Thyroid gland (tissue), 4 donors: Measurements from ENCODE around the gene FASLG. TPM values are rescaled to one million over a fixed set of nuclear protein-coding genes. Genes with fewer than 3 reads are reported as not detected.

Source experiments
- DNase-seq, 2 donors: peaks; one replicate each; pipeline ENCODE4 v3.0.0-alpha.2; 2019
- H3K27ac ChIP-seq, 3 donors: fragments of 200-600 bp; sonication (generic); 1 replicate in 2 of 3; 2 replicates in 1 of 3; pipeline ENCODE4 v1.5.1; 2016 to 2019; ENCODE audit warnings: mild to moderate bottlenecking in 1 of 3, moderate library complexity in 1 of 3
- H3K27me3 ChIP-seq: fragments of 200-600 bp; sonication (generic); one replicate; pipeline ENCODE4 v1.5.1; 2019
- H3K36me3 ChIP-seq, 2 donors: fragments of 200-600 bp; sonication (generic); one replicate each; pipeline ENCODE4 v1.5.1; 2016 to 2019
- H3K4me1 ChIP-seq, 2 donors: fragments of 200-600 bp; sonication (generic); one replicate each; pipeline ENCODE4 v1.5.1; 2017 to 2019
- H3K4me3 ChIP-seq, 3 donors: fragments of 200-600 bp; sonication (generic); replicated peaks in 1 of 3; 1 replicate in 2 of 3; 2 replicates in 1 of 3; pipeline ENCODE4 v1.5.1; 2016; ENCODE audit warnings: mild to moderate bottlenecking in 1 of 3
- H3K9me3 ChIP-seq: fragments of 200-600 bp; sonication (generic); one replicate; pipeline ENCODE4 v1.5.1; 2017
- CTCF ChIP-seq, 6 experiments: fragments of 200-600 bp in 3 of 6; fragments of 450-650 bp in 3 of 6; sonication (generic) in 3 of 6; IDR thresholded peaks; one replicate each; pipeline ENCODE4 v1.5.1; 2016 to 2019; ENCODE audit warnings: antibody characterized with exemption in 6 of 6, mild to moderate bottlenecking in 2 of 6, inconsistent platforms in 1 of 6, moderate library complexity in 1 of 6
- POLR2A ChIP-seq, 2 donors: fragments of 450-650 bp; IDR thresholded peaks; one replicate each; pipeline ENCODE4 v1.6.1; 2017; ENCODE audit warnings: antibody characterized with exemption in 2 of 2, mild to moderate bottlenecking in 2 of 2, moderate library complexity in 1 of 2
- WGBS, 2 donors: methylation state at CpG; one replicate each; pipeline ENCODE4 v1.1.5; 2017; 5-methylcytosine and 5-hydroxymethylcytosine counted together
- intact Hi-C: fragments of 100-400 bp; cut with DNase I; formaldehyde crosslinking; loops from one replicate; pipeline ENCODE4 v1.15.1; 2023
- total RNA-seq, 4 donors: library from RNA; depleted of rRNA; stranded (reverse); fragments of >200 nt; gene quantifications; one replicate each; pipeline ENCODE4 v1.2.3, GENCODE V29; 2016

FASLG gene
- total RNA-seq, 4 donors from 2014 or later: 0.33 to 0.73 TPM; not detected in 2

- DNase-seq: no peak
- TF ChIP-seq CTCF (IDR thresholded peaks at IDR 0.05) (no peak), POLR2A (IDR thresholded peaks at IDR 0.05) (no peak)
- no peaks in the 10 kb centered on the region for H3K9me3 ChIP-seq
- 75 to 83% methylated on average over 3 of the region's 3 CpGs for WGBS, 2 donors
- H3K4me1 ChIP-seq: no peaks in the 10 kb centered on the region
- H3K27me3 ChIP-seq: no peaks in the 10 kb centered on the region
- H3K36me3 ChIP-seq: no peaks in the 10 kb centered on the region
- H3K27ac ChIP-seq: no peak overlapping the region
- intact Hi-C loops: no loop called here
- H3K4me3 ChIP-seq: no peak overlapping the region
Measured at GRCh38 chr1:172630868-172631267, 28.0 kb upstream of the FASLG start.

GRCh38 chr1:172637522-172637921, 21.4 kb upstream of the FASLG start:
- Histone ChIP-seq H3K4me1 (no peaks in the 10 kb centered on the region), H3K9me3 (no peaks in the 10 kb centered on the region), H3K4me3 (no peak overlapping the region), H3K36me3 (no peaks in the 10 kb centered on the region), H3K27ac (no peak overlapping the region), H3K27me3 (no peaks in the 10 kb centered on the region)
- no peak for TF ChIP-seq CTCF (IDR thresholded peaks at IDR 0.05)
- 94 to 97% methylated on average over 2 of the region's 2 CpGs for WGBS, 2 donors
- DNase-seq: no peak
- intact Hi-C loops: no loop called here

GRCh38 chr1:172638249-172638648, 20.7 kb upstream of the FASLG start:
- no peak overlapping the region for H3K27ac ChIP-seq
- no peaks in the 10 kb centered on the region for H3K9me3 ChIP-seq
- WGBS, 2 donors: 86 to 87% methylated on average over 2 of the region's 2 CpGs
- H3K36me3 ChIP-seq: no peaks in the 10 kb centered on the region
- H3K4me3 ChIP-seq: no peak overlapping the region
- H3K4me1 ChIP-seq: no peaks in the 10 kb centered on the region
- intact Hi-C loops: no loop called here
- no peak for TF ChIP-seq CTCF (IDR thresholded peaks at IDR 0.05)
- TF ChIP-seq POLR2A (IDR thresholded peaks at IDR 0.05): no peak
- no peaks in the 10 kb centered on the region for H3K27me3 ChIP-seq
- DNase-seq: no peak

DNA sequence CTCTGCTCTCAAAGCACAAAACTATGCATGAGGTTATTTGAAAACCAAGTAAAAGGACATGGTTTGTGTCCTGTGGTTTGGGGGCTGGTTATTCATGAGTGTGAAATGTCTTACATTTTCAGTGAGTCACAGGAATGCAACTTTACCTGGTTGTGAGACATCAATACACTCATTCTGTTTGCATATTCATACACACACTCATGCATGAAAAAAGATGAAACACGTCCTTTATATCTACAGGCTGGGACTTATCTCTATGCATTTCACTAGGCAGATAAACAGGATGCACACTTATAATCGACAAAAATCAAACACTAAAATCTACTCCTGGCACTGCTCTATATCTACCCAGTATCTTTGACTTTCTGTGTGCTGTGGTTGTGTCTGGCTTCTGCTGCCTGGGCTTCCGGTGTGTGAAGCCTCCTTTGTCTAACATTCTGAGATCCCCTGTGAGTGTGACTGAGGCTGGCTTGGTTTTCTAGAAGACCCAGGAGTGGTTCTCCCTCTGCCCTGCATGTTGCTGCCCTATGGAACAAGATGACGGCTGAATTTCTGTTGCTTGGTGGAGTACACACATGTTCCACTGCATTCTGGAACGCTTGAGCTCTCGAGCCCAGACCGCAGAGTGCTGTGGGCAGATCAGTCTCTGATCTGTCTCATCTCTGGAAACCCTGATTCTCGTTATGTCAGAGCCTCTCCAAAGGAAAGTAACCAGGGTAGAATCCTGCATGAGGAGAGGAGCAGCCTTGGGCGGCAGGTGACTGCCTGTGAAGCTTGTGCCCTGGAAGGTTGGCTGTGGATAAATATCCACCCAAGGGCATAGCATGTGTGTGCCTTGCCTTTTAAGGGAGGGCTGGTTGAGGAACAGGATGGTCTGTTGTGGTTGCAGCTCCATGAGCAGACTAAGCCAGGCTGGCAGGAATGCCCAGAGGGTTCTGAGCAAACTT, 19.7 kb upstream of the FASLG start:
- Histone ChIP-seq H3K4me3 (no peak overlapping the region), H3K4me1 (no peaks in the 10 kb centered on the region), H3K27ac (no peak overlapping the region), H3K36me3 (no peaks in the 10 kb centered on the region), H3K27me3 (no peaks in the 10 kb centered on the region), H3K9me3 (no peaks in the 10 kb centered on the region)
- no peak for DNase-seq
- WGBS, 2 donors: 83 to 89% methylated on average over 9 of the region's 9 CpGs
- intact Hi-C loops: no loop called here
- TF ChIP-seq CTCF (IDR thresholded peaks at IDR 0.05) (no peak), POLR2A (IDR thresholded peaks at IDR 0.05) (no peak)

DNA sequence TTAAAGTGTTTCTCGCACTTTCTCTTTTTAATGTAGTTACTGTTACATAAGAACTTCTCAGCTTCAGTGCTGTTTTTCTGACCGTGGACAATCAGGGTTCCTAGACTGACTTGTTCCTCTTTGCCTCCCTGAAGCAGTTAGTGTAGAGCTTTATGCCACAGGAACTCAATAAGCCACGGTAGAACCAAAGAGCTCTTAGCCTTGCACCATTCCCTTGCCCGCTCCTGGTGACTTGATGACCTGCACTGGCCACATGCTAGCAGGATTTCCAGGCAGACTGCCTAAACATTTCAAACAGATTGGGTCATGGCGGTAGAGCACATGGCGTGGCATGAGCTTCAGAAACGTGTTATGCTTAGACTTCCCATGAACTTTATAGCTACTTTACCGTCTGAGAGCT, 18.8 kb upstream of the FASLG start:
- no peaks in the 10 kb centered on the region for H3K27me3 ChIP-seq
- no peaks in the 10 kb centered on the region for H3K4me1 ChIP-seq
- no peak for DNase-seq
- intact Hi-C loops: no loop called here
- H3K36me3 ChIP-seq: no peaks in the 10 kb centered on the region
- 86 to 91% methylated on average over 8 of the region's 8 CpGs for WGBS, 2 donors
- no peak overlapping the region for H3K27ac ChIP-seq
- H3K4me3 ChIP-seq: no peak overlapping the region
- no peak for TF ChIP-seq CTCF (IDR thresholded peaks at IDR 0.05)
- TF ChIP-seq POLR2A (IDR thresholded peaks at IDR 0.05): no peak
- no peaks in the 10 kb centered on the region for H3K9me3 ChIP-seq
